ENCODE data around the gene MPDU1. TPM values are rescaled to one million over a fixed set of nuclear protein-coding genes. Genes with fewer than 3 reads are reported as not detected.

The MPDU1 gene
- total and polyA plus RNA-seq, 10 of the 15 experiments (the other 5 are each of a cell fraction or from before 2014, with no cell fraction given), result 3.6 to 138 (median 78.9) TPM

DNA sequence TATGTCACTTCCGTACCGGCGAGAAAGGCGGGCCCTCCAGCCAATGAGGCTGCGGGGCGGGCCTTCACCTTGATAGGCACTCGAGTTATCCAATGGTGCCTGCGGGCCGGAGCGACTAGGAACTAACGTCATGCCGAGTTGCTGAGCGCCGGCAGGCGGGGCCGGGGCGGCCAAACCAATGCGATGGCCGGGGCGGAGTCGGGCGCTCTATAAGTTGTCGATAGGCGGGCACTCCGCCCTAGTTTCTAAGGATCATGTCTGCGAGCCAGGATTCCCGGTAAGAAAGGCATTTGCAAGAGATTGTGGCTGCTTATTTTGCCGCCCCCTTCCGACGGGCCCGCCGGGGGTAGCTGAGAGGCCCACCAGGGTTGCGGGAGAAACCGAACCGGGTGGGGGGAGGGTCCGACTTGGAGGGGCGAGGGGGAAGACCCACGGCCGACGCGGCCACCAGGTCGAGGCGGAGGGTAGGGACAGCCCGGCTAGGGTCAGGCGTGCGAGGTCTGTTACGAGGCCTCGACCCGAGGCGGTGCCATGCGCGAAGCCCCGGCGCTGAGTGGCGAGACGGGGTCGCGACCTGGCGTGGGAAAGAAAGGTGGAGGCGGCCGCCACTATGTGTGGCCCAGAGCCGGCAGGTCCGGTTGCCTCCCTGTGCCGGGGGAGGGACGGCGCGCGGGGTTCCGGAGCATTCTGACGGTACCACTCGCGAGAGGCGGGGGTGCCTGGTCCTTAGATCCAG lies 10.9 kb upstream of the MPDU1 start (continued):
- TF ChIP-seq, protein P1, sequence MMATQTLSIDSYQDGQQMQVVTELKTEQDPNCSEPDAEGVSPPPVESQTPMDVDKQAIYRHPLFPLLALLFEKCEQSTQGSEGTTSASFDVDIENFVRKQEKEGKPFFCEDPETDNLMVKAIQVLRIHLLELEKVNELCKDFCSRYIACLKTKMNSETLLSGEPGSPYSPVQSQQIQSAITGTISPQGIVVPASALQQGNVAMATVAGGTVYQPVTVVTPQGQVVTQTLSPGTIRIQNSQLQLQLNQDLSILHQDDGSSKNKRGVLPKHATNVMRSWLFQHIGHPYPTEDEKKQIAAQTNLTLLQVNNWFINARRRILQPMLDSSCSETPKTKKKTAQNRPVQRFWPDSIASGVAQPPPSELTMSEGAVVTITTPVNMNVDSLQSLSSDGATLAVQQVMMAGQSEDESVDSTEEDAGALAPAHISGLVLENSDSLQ (IDR thresholded peaks at IDR 0.05), result peak; percentile 100
- TF ChIP-seq BACH1 (IDR thresholded peaks at IDR 0.05; ENCODE audit: borderline replicate concordance) (no peak; the same call in 1 of the 2 replicates), NRF1 (conservative IDR thresholded peaks at IDR 0.05; ENCODE audit: low read depth, low read length) (0 out of 2 replicates have a peak, but pooled peaks have one; percentile 12), CBX3 (IDR thresholded peaks at IDR 0.05; ENCODE audit: borderline replicate concordance, low read depth) (no peak), KAT2A (conservative IDR thresholded peaks at IDR 0.05; ENCODE audit: control insufficient read depth, low read depth, low read length) (no peak), ZZZ3 (IDR thresholded peaks at IDR 0.05; ENCODE audit: control insufficient read depth, insufficient read length, low read depth) (no peak), NBN (IDR thresholded peaks at IDR 0.05) (no peak; the same call in 1 of the 2 replicates), MYB (IDR thresholded peaks at IDR 0.05; ENCODE audit: borderline replicate concordance, low read depth, low read length) (no peak), MEF2A (IDR thresholded peaks at IDR 0.05; ENCODE audit: insufficient read depth, low read depth, low read length) (0 out of 2 replicates have a peak, but pooled peaks have one; percentile 21), TBL1XR1 (IDR thresholded peaks at IDR 0.05; ENCODE audit: low read depth, low read length) (no peak), YBX1 (IDR thresholded peaks at IDR 0.05) (no peak), ZNF24 (IDR thresholded peaks at IDR 0.05) (no peak), RAD51 (IDR thresholded peaks at IDR 0.05) (no peak), IKZF1 (conservative IDR thresholded peaks at IDR 0.05) (peak; percentile 52; the same call in 1 of the 2 replicates), CHD1 (IDR thresholded peaks at IDR 0.05; ENCODE audit: low read depth, low read length) (peak; percentile 67; the same call in 1 of the 2 replicates), EGR1 (IDR thresholded peaks at IDR 0.05; ENCODE audit: borderline replicate concordance in 1 of 2, low read depth in 2 of 2, low read length in 2 of 2) (no peak), PAX5 (IDR thresholded peaks at IDR 0.05; ENCODE audit: borderline replicate concordance, low read depth, low read length) (0 out of 2 replicates have a peak, but pooled peaks have one; percentile 3)
- TF ChIP-seq, protein P2, sequence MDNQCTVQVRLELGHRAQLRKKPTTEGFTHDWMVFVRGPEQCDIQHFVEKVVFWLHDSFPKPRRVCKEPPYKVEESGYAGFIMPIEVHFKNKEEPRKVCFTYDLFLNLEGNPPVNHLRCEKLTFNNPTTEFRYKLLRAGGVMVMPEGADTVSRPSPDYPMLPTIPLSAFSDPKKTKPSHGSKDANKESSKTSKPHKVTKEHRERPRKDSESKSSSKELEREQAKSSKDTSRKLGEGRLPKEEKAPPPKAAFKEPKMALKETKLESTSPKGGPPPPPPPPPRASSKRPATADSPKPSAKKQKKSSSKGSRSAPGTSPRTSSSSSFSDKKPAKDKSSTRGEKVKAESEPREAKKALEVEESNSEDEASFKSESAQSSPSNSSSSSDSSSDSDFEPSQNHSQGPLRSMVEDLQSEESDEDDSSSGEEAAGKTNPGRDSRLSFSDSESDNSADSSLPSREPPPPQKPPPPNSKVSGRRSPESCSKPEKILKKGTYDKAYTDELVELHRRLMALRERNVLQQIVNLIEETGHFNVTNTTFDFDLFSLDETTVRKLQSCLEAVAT (IDR thresholded peaks at IDR 0.05), result peak; percentile 91
- TF ChIP-seq, protein P3, sequence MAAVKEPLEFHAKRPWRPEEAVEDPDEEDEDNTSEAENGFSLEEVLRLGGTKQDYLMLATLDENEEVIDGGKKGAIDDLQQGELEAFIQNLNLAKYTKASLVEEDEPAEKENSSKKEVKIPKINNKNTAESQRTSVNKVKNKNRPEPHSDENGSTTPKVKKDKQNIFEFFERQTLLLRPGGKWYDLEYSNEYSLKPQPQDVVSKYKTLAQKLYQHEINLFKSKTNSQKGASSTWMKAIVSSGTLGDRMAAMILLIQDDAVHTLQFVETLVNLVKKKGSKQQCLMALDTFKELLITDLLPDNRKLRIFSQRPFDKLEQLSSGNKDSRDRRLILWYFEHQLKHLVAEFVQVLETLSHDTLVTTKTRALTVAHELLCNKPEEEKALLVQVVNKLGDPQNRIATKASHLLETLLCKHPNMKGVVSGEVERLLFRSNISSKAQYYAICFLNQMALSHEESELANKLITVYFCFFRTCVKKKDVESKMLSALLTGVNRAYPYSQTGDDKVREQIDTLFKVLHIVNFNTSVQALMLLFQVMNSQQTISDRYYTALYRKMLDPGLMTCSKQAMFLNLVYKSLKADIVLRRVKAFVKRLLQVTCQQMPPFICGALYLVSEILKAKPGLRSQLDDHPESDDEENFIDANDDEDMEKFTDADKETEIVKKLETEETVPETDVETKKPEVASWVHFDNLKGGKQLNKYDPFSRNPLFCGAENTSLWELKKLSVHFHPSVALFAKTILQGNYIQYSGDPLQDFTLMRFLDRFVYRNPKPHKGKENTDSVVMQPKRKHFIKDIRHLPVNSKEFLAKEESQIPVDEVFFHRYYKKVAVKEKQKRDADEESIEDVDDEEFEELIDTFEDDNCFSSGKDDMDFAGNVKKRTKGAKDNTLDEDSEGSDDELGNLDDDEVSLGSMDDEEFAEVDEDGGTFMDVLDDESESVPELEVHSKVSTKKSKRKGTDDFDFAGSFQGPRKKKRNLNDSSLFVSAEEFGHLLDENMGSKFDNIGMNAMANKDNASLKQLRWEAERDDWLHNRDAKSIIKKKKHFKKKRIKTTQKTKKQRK (IDR thresholded peaks at IDR 0.05; ENCODE audit: low read depth, low read length), result peak; percentile 95
- TF ChIP-seq, protein P4, sequence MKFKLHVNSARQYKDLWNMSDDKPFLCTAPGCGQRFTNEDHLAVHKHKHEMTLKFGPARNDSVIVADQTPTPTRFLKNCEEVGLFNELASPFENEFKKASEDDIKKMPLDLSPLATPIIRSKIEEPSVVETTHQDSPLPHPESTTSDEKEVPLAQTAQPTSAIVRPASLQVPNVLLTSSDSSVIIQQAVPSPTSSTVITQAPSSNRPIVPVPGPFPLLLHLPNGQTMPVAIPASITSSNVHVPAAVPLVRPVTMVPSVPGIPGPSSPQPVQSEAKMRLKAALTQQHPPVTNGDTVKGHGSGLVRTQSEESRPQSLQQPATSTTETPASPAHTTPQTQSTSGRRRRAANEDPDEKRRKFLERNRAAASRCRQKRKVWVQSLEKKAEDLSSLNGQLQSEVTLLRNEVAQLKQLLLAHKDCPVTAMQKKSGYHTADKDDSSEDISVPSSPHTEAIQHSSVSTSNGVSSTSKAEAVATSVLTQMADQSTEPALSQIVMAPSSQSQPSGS (IDR thresholded peaks at IDR 0.05; ENCODE audit: low read length), result 0 out of 2 replicates have a peak, but pooled peaks have one; percentile 66
- TF ChIP-seq, protein P5, sequence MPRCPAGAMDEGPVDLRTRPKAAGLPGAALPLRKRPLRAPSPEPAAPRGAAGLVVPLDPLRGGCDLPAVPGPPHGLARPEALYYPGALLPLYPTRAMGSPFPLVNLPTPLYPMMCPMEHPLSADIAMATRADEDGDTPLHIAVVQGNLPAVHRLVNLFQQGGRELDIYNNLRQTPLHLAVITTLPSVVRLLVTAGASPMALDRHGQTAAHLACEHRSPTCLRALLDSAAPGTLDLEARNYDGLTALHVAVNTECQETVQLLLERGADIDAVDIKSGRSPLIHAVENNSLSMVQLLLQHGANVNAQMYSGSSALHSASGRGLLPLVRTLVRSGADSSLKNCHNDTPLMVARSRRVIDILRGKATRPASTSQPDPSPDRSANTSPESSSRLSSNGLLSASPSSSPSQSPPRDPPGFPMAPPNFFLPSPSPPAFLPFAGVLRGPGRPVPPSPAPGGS (IDR thresholded peaks at IDR 0.05; ENCODE audit: borderline replicate concordance, insufficient read depth, low read depth, low read length, poor library complexity, severe bottlenecking), result peak; percentile 9

Data from GM12878 (cell line).